Brain microvascular endothelial cell (primary cell): ENCODE measurements around the gene STPG4.

ENCODE experiments used
- DNase-seq: peaks from one replicate; pipeline ENCODE4 v3.0.0-alpha.2; 2020
- H3K27ac ChIP-seq: fragments of 250-450 bp; sonication (Bioruptor Pico); 2 replicates; pipeline ENCODE4 v1.5.1; 2020; ENCODE audit warnings: mild to moderate bottlenecking, moderate library complexity
- H3K27me3 ChIP-seq: fragments of 250-450 bp; sonication (Bioruptor Pico); replicated peaks from 2 replicates; pipeline ENCODE4 v1.5.1; 2020; ENCODE audit warnings: mild to moderate bottlenecking
- H3K36me3 ChIP-seq: fragments of 250-450 bp; sonication (Bioruptor Pico); replicated peaks from 2 replicates; pipeline ENCODE4 v1.5.1; 2020; ENCODE audit warnings: mild to moderate bottlenecking
- H3K4me3 ChIP-seq: 2 replicates; pipeline ENCODE4 v1.5.1; 2011; ENCODE audit warnings: low read depth, mild to moderate bottlenecking, control low read depth, low read length, moderate library complexity
- CTCF ChIP-seq: IDR thresholded peaks from 2 replicates; pipeline ENCODE4 v1.5.1; 2011; ENCODE audit warnings: low read depth, mild to moderate bottlenecking, moderate library complexity, low read length, control low read depth, inconsistent platforms; ENCODE audit errors: missing control alignments
- in situ Hi-C: cut with HindIII; loops from 2 replicates; pipeline ENCODE4 v1.10.0; 2017; ENCODE audit warnings: low sequenced_read_pairs, low pct_ligation_motif_present

The STPG4 gene

GRCh38 chr2:47179388-47179787, 24.3 kb upstream of the STPG4 start:
- peaks cover 2% of the 10 kb centered on the region for H3K36me3 ChIP-seq
- no peak for TF ChIP-seq CTCF
- DNase-seq, result no peak
- H3K27ac ChIP-seq, result no peak overlapping the region
- no peaks in the 10 kb centered on the region for H3K27me3 ChIP-seq
- in situ Hi-C loops, result no loop called here
- H3K4me3 ChIP-seq, result no peak overlapping the region

- no peak for DNase-seq
- no peak overlapping the region for H3K27ac ChIP-seq
- H3K36me3 ChIP-seq, result peaks cover 5% of the 10 kb centered on the region
- H3K4me3 ChIP-seq, result no peak overlapping the region
- in situ Hi-C loops, result no loop called here
- H3K27me3 ChIP-seq, result no peaks in the 10 kb centered on the region
- TF ChIP-seq CTCF, result no peak
Observed at GRCh38 chr2:47178341-47178740, 23.2 kb upstream of the STPG4 start.

- peaks cover 10% of the 10 kb centered on the region for H3K36me3 ChIP-seq
- peak overlapping the region; percentile 100 for H3K27ac ChIP-seq
- DNase-seq, result no peak
- H3K27me3 ChIP-seq, result no peaks in the 10 kb centered on the region
- in situ Hi-C loops, result no loop called here
- peak overlapping the region; percentile 100 for H3K4me3 ChIP-seq
- TF ChIP-seq CTCF, result no peak
Observed at GRCh38 chr2:47177043-47177565, 22.0 kb upstream of the STPG4 start.

- peaks cover 22% of the 10 kb centered on the region for H3K36me3 ChIP-seq
- peak overlapping the region; percentile 100 for H3K4me3 ChIP-seq
- H3K27ac ChIP-seq, result peak overlapping the region; percentile 100
- in situ Hi-C loops, result loop anchor here (25.0 kb wide), 1 partner anchor 163 kb away; no protein-coding TSS in a partner anchor
- no peaks in the 10 kb centered on the region for H3K27me3 ChIP-seq
- no peak for TF ChIP-seq CTCF
- no peak for DNase-seq
Observed at GRCh38 chr2:47174733-47175361, 19.7 kb upstream of the STPG4 start.

GRCh38 chr2:47173986-47174732, 19.1 kb upstream of the STPG4 start:
- no peak for TF ChIP-seq CTCF
- peak overlapping the region; percentile 100 for H3K27ac ChIP-seq
- in situ Hi-C loops, result loop anchor here (25.0 kb wide), 1 partner anchor 162 kb away; no protein-coding TSS in a partner anchor
- peak overlapping the region; percentile 100 for H3K4me3 ChIP-seq
- DNase-seq, result no peak
- peaks cover 26% of the 10 kb centered on the region for H3K36me3 ChIP-seq
- H3K27me3 ChIP-seq, result no peaks in the 10 kb centered on the region
